NB4 (cell line): ENCODE data around the gene MAD1L1.

ENCODE experiments used
- MYC ChIP-seq: IDR thresholded peaks from 2 replicates; pipeline ENCODE4 v1.6.1; 2011; ENCODE audit warnings: low read depth, low read length
- POLR2A ChIP-seq: IDR thresholded peaks from 2 replicates; pipeline ENCODE4 v1.6.1; 2011; ENCODE audit warnings: mild to moderate bottlenecking; ENCODE audit not compliant: insufficient read length; ENCODE audit errors: extremely low read depth
- TF ChIP-seq, protein P1 (sequence below): IDR thresholded peaks from one replicate; pipeline ENCODE4 v1.5.1; 2012; ENCODE audit warnings: low read depth, low read length
- TF ChIP-seq, protein P2 (sequence below): IDR thresholded peaks from 2 replicates; pipeline ENCODE4 v1.6.1; 2011; ENCODE audit warnings: low read depth, low read length

GRCh38 chr7:1911571-1911970 lies 321.2 kb downstream of the MAD1L1 start:
- TF ChIP-seq, protein P1, sequence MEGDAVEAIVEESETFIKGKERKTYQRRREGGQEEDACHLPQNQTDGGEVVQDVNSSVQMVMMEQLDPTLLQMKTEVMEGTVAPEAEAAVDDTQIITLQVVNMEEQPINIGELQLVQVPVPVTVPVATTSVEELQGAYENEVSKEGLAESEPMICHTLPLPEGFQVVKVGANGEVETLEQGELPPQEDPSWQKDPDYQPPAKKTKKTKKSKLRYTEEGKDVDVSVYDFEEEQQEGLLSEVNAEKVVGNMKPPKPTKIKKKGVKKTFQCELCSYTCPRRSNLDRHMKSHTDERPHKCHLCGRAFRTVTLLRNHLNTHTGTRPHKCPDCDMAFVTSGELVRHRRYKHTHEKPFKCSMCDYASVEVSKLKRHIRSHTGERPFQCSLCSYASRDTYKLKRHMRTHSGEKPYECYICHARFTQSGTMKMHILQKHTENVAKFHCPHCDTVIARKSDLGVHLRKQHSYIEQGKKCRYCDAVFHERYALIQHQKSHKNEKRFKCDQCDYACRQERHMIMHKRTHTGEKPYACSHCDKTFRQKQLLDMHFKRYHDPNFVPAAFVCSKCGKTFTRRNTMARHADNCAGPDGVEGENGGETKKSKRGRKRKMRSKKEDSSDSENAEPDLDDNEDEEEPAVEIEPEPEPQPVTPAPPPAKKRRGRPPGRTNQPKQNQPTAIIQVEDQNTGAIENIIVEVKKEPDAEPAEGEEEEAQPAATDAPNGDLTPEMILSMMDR, result no peak
- TF ChIP-seq POLR2A, result no peak
- TF ChIP-seq, protein P2, sequence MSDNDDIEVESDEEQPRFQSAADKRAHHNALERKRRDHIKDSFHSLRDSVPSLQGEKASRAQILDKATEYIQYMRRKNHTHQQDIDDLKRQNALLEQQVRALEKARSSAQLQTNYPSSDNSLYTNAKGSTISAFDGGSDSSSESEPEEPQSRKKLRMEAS, result no peak
- no peak for TF ChIP-seq MYC
